GM18907 (cell line): ENCODE measurements around the gene ROBO2.

Experiments
- ATAC-seq: cut with Tn5 transposase; IDR thresholded peaks from one replicate; pipeline ENCODE4 v1.9.1; 2021; ENCODE audit warnings: mild to moderate bottlenecking, moderate library complexity; ENCODE audit not compliant: unreplicated experiment

The ROBO2 gene

DNA sequence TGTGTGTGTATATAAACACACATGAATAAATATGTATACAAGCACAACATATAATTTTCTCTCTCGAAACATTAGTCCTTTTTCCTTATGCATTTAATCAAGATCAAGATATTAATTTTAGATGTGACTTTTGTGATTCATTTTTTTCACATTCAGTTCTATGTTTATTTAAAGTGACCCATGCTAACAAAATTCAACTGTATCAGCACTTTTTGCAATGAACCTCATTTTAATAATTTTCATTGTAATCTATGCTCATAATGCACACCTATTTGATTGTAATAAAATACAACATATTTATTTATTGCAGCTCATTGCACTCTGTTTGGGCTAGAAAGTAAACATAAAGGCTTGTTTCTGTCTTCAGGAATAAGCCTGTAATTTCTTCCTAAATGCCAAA lies 586.3 kb downstream of the ROBO2 start:
- ATAC-seq = no peak

DNA sequence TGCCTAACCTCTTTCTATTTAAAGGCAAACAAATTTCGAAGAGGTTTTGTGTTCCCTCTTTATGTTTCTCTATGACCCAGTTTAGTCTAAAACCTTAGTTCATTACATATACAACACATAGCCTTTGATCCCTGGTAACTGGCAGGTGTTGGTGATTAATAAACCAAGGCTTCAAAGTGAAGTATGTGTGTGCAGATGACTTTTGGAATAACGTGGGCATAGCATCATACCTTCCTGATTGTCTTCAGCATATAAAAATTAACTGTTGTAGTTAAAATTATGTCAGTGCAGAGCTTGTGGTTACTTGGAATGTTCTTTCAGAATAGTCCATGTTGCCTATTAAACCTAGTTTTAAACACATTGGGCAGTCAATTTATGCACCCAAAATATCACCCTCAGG lies 608.3 kb downstream of the ROBO2 start:
- ATAC-seq = no peak

GRCh38 chr3:77648664-77649063 lies 608.8 kb downstream of the ROBO2 start:
- ATAC-seq = no peak

- ATAC-seq = no peak
Measured at GRCh38 chr3:77652624-77653023, 612.7 kb downstream of the ROBO2 start.

DNA sequence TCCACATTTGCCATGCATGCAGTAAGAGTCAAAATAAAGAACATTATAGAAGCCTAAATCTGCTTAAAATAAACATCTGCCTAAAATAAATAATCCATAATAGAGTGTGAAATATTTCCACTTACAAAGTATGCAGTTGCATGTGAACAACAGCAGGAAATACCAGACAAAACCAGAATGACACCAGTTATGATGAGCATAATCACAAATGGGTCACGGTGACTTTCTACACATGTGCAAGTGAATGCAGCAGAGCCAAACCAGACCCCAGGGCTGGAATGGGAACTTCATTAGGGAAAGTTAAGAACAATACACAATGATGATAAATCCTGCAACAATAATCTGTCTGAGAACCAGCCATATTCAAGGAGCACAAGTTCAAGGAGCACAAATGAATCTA lies 615.5 kb downstream of the ROBO2 start:
- no peak for ATAC-seq

GRCh38 chr3:77660718-77661117 lies 620.8 kb downstream of the ROBO2 start:
- no peak for ATAC-seq

DNA sequence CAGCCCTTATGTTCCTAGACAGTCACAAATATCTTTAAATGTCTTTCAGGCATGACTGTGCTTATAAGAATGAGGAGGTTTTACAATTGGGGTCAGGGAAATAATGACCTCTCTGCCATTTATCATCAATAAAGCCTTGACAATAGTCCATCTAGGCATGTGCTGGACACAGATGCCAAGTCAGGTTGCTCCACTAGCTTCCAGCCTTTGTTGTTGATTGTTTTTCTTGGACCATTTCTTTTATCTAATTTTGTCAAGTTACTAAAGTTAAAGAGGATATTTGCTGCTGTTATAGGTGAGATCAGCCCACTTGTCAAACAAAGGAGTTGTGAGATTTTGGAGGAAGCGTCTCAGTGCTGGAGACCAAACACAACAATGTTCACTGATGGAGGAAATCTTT lies 628.0 kb downstream of the ROBO2 start:
- no peak for ATAC-seq

GRCh38 chr3:77668376-77668775 lies 628.5 kb downstream of the ROBO2 start:
- no peak for ATAC-seq

DNA sequence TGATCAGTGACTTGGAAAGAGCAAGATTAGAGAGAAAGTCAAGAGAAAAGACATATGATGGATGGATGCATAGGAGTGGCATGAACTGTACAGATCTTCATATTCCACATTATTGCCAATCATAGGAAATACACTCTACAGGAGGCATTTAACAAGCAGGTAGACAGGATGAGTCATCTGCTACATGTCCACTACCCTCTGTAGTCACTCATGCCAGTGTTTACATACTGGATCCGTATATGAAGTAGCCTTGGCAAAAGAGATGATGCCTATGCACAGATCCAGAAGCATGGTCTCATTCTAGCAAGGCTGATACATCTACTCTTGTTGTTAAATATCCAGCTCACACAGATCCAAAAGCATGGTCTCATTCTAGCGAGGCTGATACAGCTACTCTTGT lies 632.1 kb downstream of the ROBO2 start:
- ATAC-seq = no peak

- ATAC-seq = no peak
Measured at GRCh38 chr3:77682162-77682561, 642.3 kb downstream of the ROBO2 start.

DNA sequence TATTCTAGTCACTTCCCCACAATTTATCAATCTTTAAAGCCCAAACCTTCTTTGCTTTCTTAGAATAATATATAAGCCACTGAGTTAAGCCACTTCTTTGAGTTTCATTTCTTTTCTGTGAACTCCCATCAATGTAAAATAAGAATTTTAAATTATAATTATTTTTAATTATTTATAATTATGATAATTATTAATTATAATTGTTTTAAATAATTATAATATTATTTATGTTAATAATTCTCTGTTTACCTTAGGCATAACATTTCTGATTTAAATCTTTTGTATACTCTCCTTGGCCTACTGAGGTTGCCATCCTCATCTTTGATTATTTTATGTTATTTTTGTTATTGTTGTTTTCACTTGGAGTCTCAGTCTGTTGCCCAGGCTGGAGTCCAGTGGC lies 644.2 kb downstream of the ROBO2 start:
- no peak for ATAC-seq

GRCh38 chr3:77685713-77686112 lies 645.8 kb downstream of the ROBO2 start:
- ATAC-seq = no peak

GRCh38 chr3:77686560-77686959 lies 646.7 kb downstream of the ROBO2 start:
- ATAC-seq = no peak

DNA sequence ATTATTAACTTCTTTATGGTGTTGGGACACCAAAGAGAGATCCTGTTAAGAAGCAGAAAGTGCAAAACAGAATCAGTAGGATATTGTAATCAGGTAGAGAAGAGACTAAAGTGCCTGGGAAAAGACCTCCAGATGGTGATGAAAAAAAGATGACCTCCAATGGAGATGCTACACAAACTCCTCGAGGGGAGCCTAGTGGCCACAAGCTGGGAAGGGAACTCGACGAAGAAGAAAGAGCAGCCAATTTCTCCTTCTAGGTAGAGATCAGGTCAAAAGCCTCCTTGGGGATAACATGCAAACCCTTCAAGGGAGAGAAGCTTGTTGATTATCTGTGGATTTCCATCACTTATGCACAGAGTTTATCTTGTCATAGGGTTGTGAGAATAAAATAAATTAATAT lies 647.6 kb downstream of the ROBO2 start:
- no peak for ATAC-seq

- ATAC-seq = no peak
Measured at GRCh38 chr3:77690284-77690845, 650.5 kb downstream of the ROBO2 start.

- no peak for ATAC-seq
Measured at GRCh38 chr3:77693147-77693546, 653.2 kb downstream of the ROBO2 start.

- no peak for ATAC-seq
Measured at GRCh38 chr3:77699125-77699691, 659.3 kb downstream of the ROBO2 start.
